H1 (cell line): Measurements from ENCODE around the gene C20orf141. TPM values are rescaled to one million over a fixed set of nuclear protein-coding genes. Genes with fewer than 3 reads are reported as not detected.

ENCODE experiments used
- CTCF ChIA-PET: fragments of 300-600 bp; sonication (Branson Sonifier 250); formaldehyde crosslinking; loops from one replicate; lab custom pipeline; 2021; ENCODE audit not compliant: partially characterized antibody; lab: Charles Lee
- POLR2A ChIA-PET: fragments of 300-600 bp; sonication (Branson Sonifier 250); formaldehyde crosslinking; loops from one replicate; lab custom pipeline; 2021; ENCODE audit warnings: inconsistent platforms; ENCODE audit not compliant: partially characterized antibody; lab: Charles Lee
- DNase-seq, 2 experiments: peaks; one replicate each; pipeline versions ENCODE4 v3.0.0 to v3.0.0-alpha.2; 2010 to 2022; ENCODE audit warnings: low spot score in 2 of 2, low read depth in 1 of 2, mixed read lengths in 1 of 2
- FAIRE-seq: peaks from 2 replicates; lab custom pipeline; 2011; peaks lifted over from hg19 to GRCh38; lab: Jason Lieb, UNC
- H2AFZ ChIP-seq: 2 replicates; pipeline ENCODE4 v1.8.1; 2012; ENCODE audit warnings: low read length, inconsistent platforms
- H2AK5ac ChIP-seq: 2 replicates; pipeline ENCODE4 v1.6.1; 2013; ENCODE audit warnings: low read depth, low read length
- H2BK120ac ChIP-seq: replicated peaks from 2 replicates; pipeline ENCODE3; 2013; ENCODE audit warnings: low read depth, low read length, inconsistent platforms
- H2BK12ac ChIP-seq: 2 replicates; pipeline ENCODE4 v1.6.1; 2013; ENCODE audit warnings: low read depth, low read length
- H2BK15ac ChIP-seq: 2 replicates; pipeline ENCODE4 v1.6.1; 2013; ENCODE audit warnings: low read length
- H2BK20ac ChIP-seq: 2 replicates; pipeline ENCODE4 v1.6.1; 2013; ENCODE audit warnings: low read length
- H2BK5ac ChIP-seq: 2 replicates; pipeline ENCODE4 v1.6.1; 2013; ENCODE audit warnings: low read depth, low read length
- H3K14ac ChIP-seq: 2 replicates; pipeline ENCODE4 v1.6.1; 2013; ENCODE audit warnings: inconsistent platforms; ENCODE audit not compliant: insufficient read length
- H3K18ac ChIP-seq: 2 replicates; pipeline ENCODE4 v1.6.1; 2013; ENCODE audit warnings: low read length; ENCODE audit errors: extremely low read depth
- H3K23ac ChIP-seq: 2 replicates; pipeline ENCODE4 v1.6.1; 2013; ENCODE audit warnings: inconsistent platforms; ENCODE audit not compliant: insufficient read length
- H3K23me2 ChIP-seq: 2 replicates; pipeline ENCODE4 v1.6.1; 2013; ENCODE audit warnings: low read depth, low read length
- H3K27ac ChIP-seq: 2 replicates; pipeline ENCODE4 v1.6.1; 2011; ENCODE audit warnings: low read depth, low read length, inconsistent platforms
- H3K27me3 ChIP-seq, 4 experiments: replicated peaks in 1 of 4; 1 replicate in 1 of 4; 2 replicates in 3 of 4; pipeline versions ENCODE4 v1.6.1 to v1.8.1; 2011 to 2013; ENCODE audit warnings: low read length in 3 of 4, mild to moderate bottlenecking in 3 of 4, inconsistent platforms in 2 of 4, mixed read lengths in 2 of 4, moderate library complexity in 1 of 4; ENCODE audit not compliant: control insufficient read depth in 3 of 4, insufficient read depth in 3 of 4; ENCODE audit errors: extremely low read depth in 1 of 4
- H3K36me3 ChIP-seq, 4 experiments: 2 replicates each; pipeline versions ENCODE4 v1.6.1 to v1.8.1; 2011 to 2013; ENCODE audit warnings: mild to moderate bottlenecking in 4 of 4, low read length in 3 of 4, moderate library complexity in 2 of 4, control low read depth in 1 of 4, inconsistent platforms in 1 of 4; ENCODE audit not compliant: insufficient read depth in 4 of 4, control insufficient read depth in 2 of 4
- H3K4ac ChIP-seq: replicated peaks from 2 replicates; pipeline ENCODE3; 2013; ENCODE audit warnings: low read length, low read depth, mixed read lengths, inconsistent platforms; ENCODE audit not compliant: insufficient read length
- H3K4me1 ChIP-seq, 4 experiments: replicated peaks in 1 of 4; 1 replicate in 1 of 4; 2 replicates in 3 of 4; pipeline versions ENCODE4 v1.6.1 to v1.8.1; 2011 to 2013; ENCODE audit warnings: low read length in 3 of 4, inconsistent platforms in 2 of 4, mixed read lengths in 1 of 4; ENCODE audit not compliant: insufficient read depth in 4 of 4, control insufficient read depth in 3 of 4
- H3K4me2 ChIP-seq, 2 experiments: 2 replicates each; pipeline versions ENCODE4 v1.6.1 to v1.8.1; 2011 to 2013; ENCODE audit warnings: low read depth in 2 of 2, low read length in 2 of 2, control low read depth in 1 of 2, inconsistent platforms in 1 of 2, mild to moderate bottlenecking in 1 of 2; ENCODE audit not compliant: insufficient read depth in 1 of 2
- H3K4me3 ChIP-seq, 4 experiments: fragments of 200-600, 300-600 bp in 1 of 4; sonication (generic), shearing (Covaris generic), sonication (Bioruptor Twin) in 1 of 4; 2 replicates each; pipeline versions ENCODE4 v1.5.1 to v1.8.1; 2011 to 2016; ENCODE audit warnings: low read length in 4 of 4, low read depth in 3 of 4, control low read depth in 2 of 4, inconsistent platforms in 2 of 4, mild to moderate bottlenecking in 2 of 4, mixed read lengths in 1 of 4, moderate library complexity in 1 of 4; ENCODE audit not compliant: insufficient read depth in 2 of 4; ENCODE audit errors: extremely low read depth in 1 of 4
- H3K56ac ChIP-seq: replicated peaks from 2 replicates; pipeline ENCODE3; 2013; ENCODE audit warnings: low read depth, mild to moderate bottlenecking, mixed read lengths, low read length, inconsistent platforms; ENCODE audit not compliant: insufficient read length
- H3K79me1 ChIP-seq: 2 replicates; pipeline ENCODE4 v1.6.1; 2013; ENCODE audit warnings: low read depth, low read length, control low read depth
- H3K79me2 ChIP-seq, 2 experiments: 2 replicates each; pipeline versions ENCODE4 v1.6.1 to v1.8.1; 2012 to 2013; ENCODE audit warnings: low read length in 2 of 2, mild to moderate bottlenecking in 2 of 2, inconsistent platforms in 1 of 2; ENCODE audit not compliant: insufficient read depth in 2 of 2, control insufficient read depth in 1 of 2
- H3K9ac ChIP-seq, 4 experiments: replicated peaks in 1 of 4; 1 replicate in 1 of 4; 2 replicates in 3 of 4; pipeline versions ENCODE4 v1.6.1 to v1.8.1; 2011 to 2013; ENCODE audit warnings: low read depth in 3 of 4, low read length in 3 of 4, control low read depth in 2 of 4, mild to moderate bottlenecking in 2 of 4, moderate library complexity in 2 of 4, inconsistent platforms in 1 of 4; ENCODE audit errors: extremely low read depth in 1 of 4
- H3K9me3 ChIP-seq, 2 experiments: 2 replicates each; pipeline versions ENCODE4 v1.6.1 to v1.8.1; 2012 to 2013; ENCODE audit warnings: mild to moderate bottlenecking in 2 of 2, moderate library complexity in 2 of 2, control low read depth in 1 of 2, inconsistent platforms in 1 of 2, low read depth in 1 of 2, low read length in 1 of 2, mixed read lengths in 1 of 2; ENCODE audit not compliant: insufficient read depth in 2 of 2
- H4K20me1 ChIP-seq, 2 experiments: replicated peaks in 1 of 2; 2 replicates each; pipeline versions ENCODE3 to v1.8.1; 2011 to 2013; ENCODE audit warnings: inconsistent platforms in 2 of 2, low read length in 2 of 2, mild to moderate bottlenecking in 1 of 2; ENCODE audit not compliant: insufficient read depth in 2 of 2, control insufficient read depth in 1 of 2
- H4K5ac ChIP-seq: 2 replicates; pipeline ENCODE4 v1.6.1; 2013; ENCODE audit warnings: low read length, low read depth, mixed read lengths, inconsistent platforms; ENCODE audit not compliant: insufficient read length
- H4K8ac ChIP-seq: 2 replicates; pipeline ENCODE4 v1.8.0; 2013; ENCODE audit warnings: mild to moderate bottlenecking, moderate library complexity, low read length, inconsistent platforms; ENCODE audit not compliant: insufficient read depth; ENCODE audit errors: extremely low read depth
- H4K91ac ChIP-seq: replicated peaks from 2 replicates; pipeline ENCODE3; 2013; ENCODE audit warnings: low read length, mixed read lengths, inconsistent platforms; ENCODE audit not compliant: insufficient read length
- CTBP2 ChIP-seq: IDR thresholded peaks from 2 replicates; pipeline ENCODE4 v1.7.0; 2011; ENCODE audit warnings: borderline replicate concordance, mild to moderate bottlenecking, moderate library complexity, mixed read lengths, low read length; ENCODE audit not compliant: insufficient read depth, insufficient read length
- HDAC6 ChIP-seq: IDR thresholded peaks from one replicate; pipeline ENCODE4 v1.7.1; 2012; ENCODE audit warnings: low read depth, mild to moderate bottlenecking, inconsistent platforms, low read length, moderate library complexity
- JUN ChIP-seq: IDR thresholded peaks from 2 replicates; pipeline ENCODE4 v1.6.1; 2011; ENCODE audit warnings: low read depth, mild to moderate bottlenecking, improper control_type of control experiment, low read length
- SIRT6 ChIP-seq: IDR thresholded peaks from one replicate; pipeline ENCODE4 v1.7.1; 2012; ENCODE audit warnings: low read length, inconsistent platforms
- WGBS, 2 experiments: shearing (Covaris generic) in 1 of 2; methylation state at CpG; one replicate each; pipeline versions ENCODE4 v1.1.6 to v1.1.7; 2013 to 2015; ENCODE audit warnings: low lambda C conversion rate in 2 of 2, mixed read lengths in 2 of 2, inconsistent platforms in 1 of 2, low coverage in 1 of 2, missing lambda C conversion rate in 1 of 2; ENCODE audit not compliant: insufficient replicate concordance in 2 of 2, insufficient coverage in 1 of 2, insufficient read length in 1 of 2; ENCODE audit errors: extremely low coverage in 1 of 2, missing lambda C conversion rate in 1 of 2; 5-methylcytosine and 5-hydroxymethylcytosine counted together
- polyA plus RNA-seq, 7 experiments: library from polyadenylated mRNA; depleted of rRNA in 3 of 7; stranded (reverse) in 5 of 7; unstranded in 2 of 7; fragments of >200 nt in 5 of 7; fragments of 200-250 nt in 2 of 7; gene quantifications; 1 replicate in 5 of 7; 2 replicates in 1 of 7; 4 replicates in 1 of 7; pipeline versions ENCODE4 v1.2.1 to v1.2.3, GENCODE V29; 2011 to 2013; ENCODE audit warnings: missing spikeins in 2 of 7, mixed read lengths in 2 of 7
- total RNA-seq: library from RNA; stranded (reverse); fragmentation: NEBNext Ultra II Directional; extraction: Animal tissue kit (Norgen Biotek cat#: 25700); gene quantifications from 2 replicates; pipeline ENCODE4 v1.2.1, GENCODE V29; 2021

Gene C20orf141
- total and polyA plus RNA-seq, 2 of the 8 experiments (the other 6 are each of a cell fraction or from before 2014, with no cell fraction given) = not detected

DNA sequence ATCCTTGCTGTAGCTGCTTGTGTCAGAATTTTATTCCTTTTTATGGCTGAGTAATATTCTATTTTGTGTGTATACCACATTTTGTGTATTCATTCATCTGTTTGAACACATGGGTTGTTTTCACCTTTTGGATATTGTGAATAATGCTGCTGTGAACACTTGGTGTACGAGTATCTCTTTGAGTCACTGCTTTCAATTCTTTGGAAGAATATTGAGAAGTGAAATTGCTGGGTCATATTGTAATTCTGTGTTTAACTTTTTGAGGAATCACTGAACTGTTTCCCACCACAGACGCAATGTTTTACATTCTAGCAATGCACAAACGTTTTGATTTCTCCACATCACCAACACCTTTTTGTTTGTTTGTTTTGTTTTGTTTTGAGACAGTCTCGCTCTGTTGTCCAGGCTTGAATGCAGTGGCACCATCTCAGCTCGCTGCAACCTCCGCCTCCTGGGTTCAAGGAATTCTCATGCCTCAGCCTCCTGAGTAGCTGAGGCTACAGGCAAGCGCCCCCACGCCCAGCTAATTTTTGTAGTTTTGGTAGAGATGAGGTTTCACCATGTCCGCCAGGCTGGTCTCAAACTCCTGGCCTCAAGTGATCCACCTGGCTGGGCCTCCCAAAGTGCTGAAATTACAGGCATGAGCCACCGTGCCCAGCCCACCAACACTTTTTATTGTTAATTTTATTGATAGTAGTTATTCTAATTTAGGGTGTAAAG lies 36.0 kb upstream of the C20orf141 start:
- no peak overlapping the region for H3K4me2 ChIP-seq
- H2BK15ac ChIP-seq = no peak overlapping the region
- H4K8ac ChIP-seq = no peak overlapping the region
- CTCF ChIA-PET = interaction anchor here (0.6 to 3.5 kb wide), 7 partner anchors 10 to 90 kb away, joined by 3 to 18 read pairs (median 4); no protein-coding TSS in a partner anchor
- 84% methylated on average over 10 of the region's 10 CpGs; no CpG with 5 or more reads in 1 of the 2 experiments for WGBS, 2 experiments
- H2BK5ac ChIP-seq = no peak overlapping the region
- H3K23ac ChIP-seq = no peak overlapping the region
- no peak overlapping the region for H3K27ac ChIP-seq
- no peaks in the 10 kb centered on the region for H3K27me3 ChIP-seq
- no peaks in the 10 kb centered on the region for H3K79me2 ChIP-seq
- H3K4me3 ChIP-seq = no peak overlapping the region
- H2BK12ac ChIP-seq = no peak overlapping the region
- no peak overlapping the region for H2BK120ac ChIP-seq
- H3K23me2 ChIP-seq = no peaks in the 10 kb centered on the region; the same call in 1 of the 2 replicates
- no peak overlapping the region for H2BK20ac ChIP-seq
- POLR2A ChIA-PET = interaction anchor here (1.2 to 1.6 kb wide), 2 partner anchors 22 to 125 kb away, joined by 3 to 6 read pairs; partner anchors contain the start of gene CPXM1
- no peaks in the 10 kb centered on the region for H3K4me1 ChIP-seq
- H4K5ac ChIP-seq = no peak overlapping the region
- no peaks in the 10 kb centered on the region for H4K20me1 ChIP-seq
- no peaks in the 10 kb centered on the region for H3K36me3 ChIP-seq
- H3K9me3 ChIP-seq = no peaks in the 10 kb centered on the region; a peak in 1 of 4 replicates
- no peak for DNase-seq
- H2AK5ac ChIP-seq = no peak overlapping the region
- no peak overlapping the region for H3K56ac ChIP-seq
- no peak overlapping the region for H2AFZ ChIP-seq
- no peak overlapping the region for H4K91ac ChIP-seq
- no peak overlapping the region for H3K9ac ChIP-seq
- no peak overlapping the region for H3K18ac ChIP-seq
- FAIRE-seq = no peak
- H3K79me1 ChIP-seq = no peaks in the 10 kb centered on the region
- TF ChIP-seq HDAC6 (no peak), CTBP2 (no peak), JUN (no peak), SIRT6 (no peak)
- no peak overlapping the region for H3K4ac ChIP-seq
- no peak overlapping the region for H3K14ac ChIP-seq
